Heart left ventricle (tissue), 16 donors: ENCODE data around the gene SYCN. TPM values are rescaled to one million over a fixed set of nuclear protein-coding genes. Genes with fewer than 3 reads are reported as not detected.

Experiments
- ATAC-seq, 4 donors: fragments of 200-7000 bp; cut with Tn5 transposase; one replicate each; pipeline ENCODE4 v1.9.1; 2020 to 2022; ENCODE audit warnings: moderate library complexity in 4 of 4, mild to moderate bottlenecking in 3 of 4, moderate number of reproducible peaks in 1 of 4
- DNase-seq, 5 donors: peaks; one replicate each; pipeline ENCODE4 v3.0.0-alpha.2; 2020
- H3K27ac ChIP-seq, 12 donors: fragments of 200-600 bp; sonication (generic) in 4 of 12; one replicate each; pipeline versions ENCODE4 v1.5.0 to v1.8.0; 2016 to 2022; ENCODE audit warnings: mild to moderate bottlenecking in 2 of 12
- H3K27me3 ChIP-seq, 9 donors: fragments of 200-600 bp; sonication (generic) in 2 of 9; one replicate each; pipeline versions ENCODE4 v1.5.1 to v1.8.0; 2016 to 2022; ENCODE audit warnings: mild to moderate bottlenecking in 3 of 9
- H3K36me3 ChIP-seq, 9 donors: fragments of 200-600 bp; sonication (generic) in 2 of 9; one replicate each; pipeline versions ENCODE4 v1.5.0 to v1.8.0; 2018 to 2022; ENCODE audit warnings: mild to moderate bottlenecking in 2 of 9
- H3K4me1 ChIP-seq, 12 donors: fragments of 200-600 bp; sonication (generic) in 4 of 12; one replicate each; pipeline versions ENCODE4 v1.5.0 to v1.8.0; 2016 to 2022; ENCODE audit warnings: mild to moderate bottlenecking in 3 of 12
- H3K4me3 ChIP-seq, 12 donors: fragments of 200-600 bp; sonication (generic) in 4 of 12; one replicate each; pipeline versions ENCODE4 v1.5.0 to v1.8.0; 2017 to 2022; ENCODE audit warnings: mild to moderate bottlenecking in 9 of 12, moderate library complexity in 4 of 12
- H3K9me3 ChIP-seq, 12 donors: fragments of 200-600 bp; sonication (generic) in 4 of 12; one replicate each; pipeline versions ENCODE4 v1.5.0 to v1.8.0; 2016 to 2022; ENCODE audit warnings: mild to moderate bottlenecking in 1 of 12
- CTCF ChIP-seq, 12 donors: fragments of 200-600 bp; sonication (generic) in 4 of 12; IDR thresholded peaks; one replicate each; pipeline versions ENCODE4 v1.5.0 to v1.8.0; 2018 to 2022; ENCODE audit warnings: antibody characterized with exemption in 12 of 12, mild to moderate bottlenecking in 5 of 12
- POLR2A ChIP-seq, 2 donors: fragments of 450-650 bp; IDR thresholded peaks; one replicate each; pipeline ENCODE4 v1.6.1; 2017; ENCODE audit warnings: antibody characterized with exemption in 2 of 2, mild to moderate bottlenecking in 2 of 2, moderate library complexity in 2 of 2
- WGBS, 4 donors: extraction: QIAGEN DNeasy Blood & Tissue Kit in 2 of 4; methylation state at CpG; one replicate each; pipeline versions ENCODE4 v1.1.5 to v1.1.7; 2013 to 2018; 5-methylcytosine and 5-hydroxymethylcytosine counted together
- intact Hi-C, 10 donors: fragments of 100-400 bp; cut with DNase I; formaldehyde crosslinking; loops; one replicate each; pipeline versions ENCODE4 v1.11.1 to v1.14.2; 2022
- polyA plus RNA-seq, 2 donors: library from polyadenylated mRNA; stranded (reverse); fragments of 200-250 nt; gene quantifications; one replicate each; pipeline ENCODE4 v1.2.3, GENCODE V29; 2013
- total RNA-seq, 9 donors: library from RNA; depleted of rRNA in 2 of 9; stranded (reverse); fragments of >200 nt in 2 of 9; fragmentation: NEBNext Ultra II Directional in 3 of 9; extraction: Animal tissue kit (Norgen Biotek cat#: 25700) in 3 of 9; gene quantifications; one replicate each; pipeline versions ENCODE4 v1.1.0 to v1.2.4, GENCODE V29; 2016 to 2023
- donor health status: ischemic (EF 13 %, LVEDD 7.1; RV severe dilation, severe dysfunction).
- donor health status: healthy with polysubstance abuse.
- donor health status: DM: no; HTN: yes; CAD: no.
- donor health status: DM: no; HTN: no; CAD: no.
- donor health status: ischemic (EF 25% LVEDD 6.9; RV normal size, moderate dysfunction).
- donor health status: ischemic (EF 25% LVEDD 5.7; RV mildly dilated, moderate dysfunction).
- donor health status: healthy.
- donor health status: DM: yes; HTN: yes; CAD: no.
- donor health status: ischemic (EF 35%, LVEDD 5.7; RV mildly dilated, moderate dysfunction).
- donor health status: nonischemic (EF 11% LVEDD 7.7; RV severe dilation, severe dysfunction).
- donor health status: DM: yes; HTN: yes; CAD: no.
- donor health status: PGD.
- donor health status: ischemic (EF 29% LVEDD 5.4; RV normal size, mild dysfunction).
- donor health status: nonischemic (EF 23%, LVEDD 6.1; RV moderate dilation, normal function).

Gene SYCN
- total and polyA plus RNA-seq, 11 donors, result 0.77 TPM; not detected in 10

GRCh38 chr19:39238944-39239343, 34.9 kb upstream of the SYCN start:
- Histone ChIP-seq H3K36me3 (no peaks in the 10 kb centered on the region), H3K4me3 (no peak overlapping the region), H3K27ac (no peak overlapping the region), H3K9me3 (no peaks in the 10 kb centered on the region), H3K4me1 (peaks cover 0 to 6% (median 0%) of the 10 kb centered on the region in 12 donors), H3K27me3 (peaks cover 0 to 53% (median 4%) of the 10 kb centered on the region in 9 donors)
- intact Hi-C loops, result no loop called here
- WGBS, 4 donors, result 87 to 89% (median 88%) methylated on average over 6 of the region's 6 CpGs
- TF ChIP-seq POLR2A (IDR thresholded peaks at IDR 0.05) (no peak), CTCF (IDR thresholded peaks at IDR 0.05) (no peak)
- no peak for ATAC-seq
- no peak for DNase-seq

GRCh38 chr19:39238209-39238608, 34.1 kb upstream of the SYCN start:
- Histone ChIP-seq H3K36me3 (no peaks in the 10 kb centered on the region), H3K9me3 (no peaks in the 10 kb centered on the region), H3K4me1 (peaks cover 0 to 6% (median 0%) of the 10 kb centered on the region in 12 donors), H3K27ac (no peak overlapping the region), H3K4me3 (no peak overlapping the region), H3K27me3 (peaks cover 0 to 55% (median 4%) of the 10 kb centered on the region in 9 donors)
- 77 to 86% (median 83%) methylated on average over 6 of the region's 6 CpGs for WGBS, 4 donors
- DNase-seq (no peak), ATAC-seq (no peak)
- TF ChIP-seq CTCF (IDR thresholded peaks at IDR 0.05) (no peak), POLR2A (IDR thresholded peaks at IDR 0.05) (no peak)
- intact Hi-C loops, result no loop called here

GRCh38 chr19:39237200-39238184, 33.4 kb upstream of the SYCN start:
- Histone ChIP-seq H3K4me1 (peaks cover 0 to 6% (median 0%) of the 10 kb centered on the region in 12 donors), H3K27ac (no peak overlapping the region), H3K36me3 (no peaks in the 10 kb centered on the region), H3K27me3 (peaks cover 0 to 56% (median 4%) of the 10 kb centered on the region in 9 donors), H3K4me3 (no peak overlapping the region), H3K9me3 (no peaks in the 10 kb centered on the region)
- intact Hi-C loops, result no loop called here
- peak in 1 of 4 donors; percentile 59 for ATAC-seq
- TF ChIP-seq CTCF (IDR thresholded peaks at IDR 0.05) (no peak), POLR2A (IDR thresholded peaks at IDR 0.05) (no peak)
- no peak for DNase-seq
- 37 to 47% (median 44%) methylated on average over 18 to 22 of the region's 22 CpGs for WGBS, 4 donors

GRCh38 chr19:39236527-39236926, 32.5 kb upstream of the SYCN start:
- Histone ChIP-seq H3K4me1 (peaks cover 0 to 6% (median 0%) of the 10 kb centered on the region in 12 donors), H3K4me3 (no peak overlapping the region), H3K27me3 (peaks cover 0 to 58% (median 4%) of the 10 kb centered on the region in 9 donors), H3K27ac (no peak overlapping the region), H3K9me3 (no peaks in the 10 kb centered on the region), H3K36me3 (no peaks in the 10 kb centered on the region)
- WGBS, 4 donors, result 57 to 66% (median 61%) methylated on average over 12 of the region's 12 CpGs
- DNase-seq (no peak), ATAC-seq (peak in 1 of 4 donors; percentile 24)
- TF ChIP-seq POLR2A (IDR thresholded peaks at IDR 0.05) (no peak), CTCF (IDR thresholded peaks at IDR 0.05) (no peak)
- intact Hi-C loops, result no loop called here
